ENCODE data around the gene OPRD1. TPM values are rescaled to one million over a fixed set of nuclear protein-coding genes. Genes with fewer than 3 reads are reported as not detected.
A peak's percentile ranks its signal among the peaks of the same experiment; 100 is the strongest.
"Not testable (repeated sequence)": the region's sequence is repeated elsewhere in the genome, so short reads cannot be mapped to it uniquely, and the experiment has no call there.

Gene OPRD1
- total RNA-seq, 4 donors from 2014 or later = under 0.01 TPM; not detected in 3

DNA sequence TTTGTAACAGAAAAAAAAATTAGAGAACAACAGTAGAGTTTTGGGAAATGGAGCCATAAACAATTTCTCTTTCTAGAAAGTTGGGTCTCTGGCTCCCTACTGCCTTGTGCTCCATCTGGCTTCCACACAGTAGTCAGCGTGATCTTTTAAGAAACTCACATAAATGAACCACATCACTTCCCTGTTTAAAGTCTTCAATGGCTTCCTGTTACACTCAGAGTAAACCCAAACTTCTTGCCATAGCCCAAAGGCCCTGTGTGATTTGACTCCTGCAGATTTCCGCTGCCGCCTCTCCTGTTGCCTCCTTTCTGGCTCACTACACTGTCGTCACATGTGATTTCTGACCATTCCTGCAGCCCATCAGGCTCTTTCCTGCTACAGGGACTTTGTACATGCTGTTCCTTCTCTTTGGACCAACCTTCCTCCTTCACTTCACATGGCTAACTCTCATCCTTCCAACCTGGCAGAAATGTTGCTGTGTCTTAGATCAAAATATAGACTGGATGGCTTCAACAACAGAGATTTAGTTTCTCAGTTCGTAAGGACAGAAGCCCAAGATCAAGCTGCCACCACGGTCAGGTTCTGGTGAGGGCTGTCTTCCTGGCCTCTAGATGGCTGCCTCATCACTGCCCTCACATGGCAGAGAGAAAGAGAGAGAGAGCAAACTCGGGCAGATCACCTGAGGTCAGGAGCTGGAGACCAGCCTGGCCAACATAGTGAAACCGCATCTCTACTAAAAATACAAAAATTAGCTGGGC is 34.0 kb downstream of the OPRD1 start:
- Histone ChIP-seq H3K27me3 (no peaks in the 10 kb centered on the region), H3K4me3 (no peak overlapping the region), H3K9me3 (no peaks in the 10 kb centered on the region), H3K27ac (no peak overlapping the region), H3K36me3 (no peaks in the 10 kb centered on the region), H3K4me1 (no peaks in the 10 kb centered on the region)
- DNase-seq = no peak
- intact Hi-C loops (cut with DNase I; ENCODE audit: low total_unique reads) (no loop called here), in situ Hi-C loops (cut with MboI; ENCODE audit: low pct_ligation_motif_present in 1 of 4, low pct_unique_long_range_greater_than_20kb in 1 of 4, low sequenced_read_pairs in 3 of 4) (no loop called here)
- TF ChIP-seq, protein P1, sequence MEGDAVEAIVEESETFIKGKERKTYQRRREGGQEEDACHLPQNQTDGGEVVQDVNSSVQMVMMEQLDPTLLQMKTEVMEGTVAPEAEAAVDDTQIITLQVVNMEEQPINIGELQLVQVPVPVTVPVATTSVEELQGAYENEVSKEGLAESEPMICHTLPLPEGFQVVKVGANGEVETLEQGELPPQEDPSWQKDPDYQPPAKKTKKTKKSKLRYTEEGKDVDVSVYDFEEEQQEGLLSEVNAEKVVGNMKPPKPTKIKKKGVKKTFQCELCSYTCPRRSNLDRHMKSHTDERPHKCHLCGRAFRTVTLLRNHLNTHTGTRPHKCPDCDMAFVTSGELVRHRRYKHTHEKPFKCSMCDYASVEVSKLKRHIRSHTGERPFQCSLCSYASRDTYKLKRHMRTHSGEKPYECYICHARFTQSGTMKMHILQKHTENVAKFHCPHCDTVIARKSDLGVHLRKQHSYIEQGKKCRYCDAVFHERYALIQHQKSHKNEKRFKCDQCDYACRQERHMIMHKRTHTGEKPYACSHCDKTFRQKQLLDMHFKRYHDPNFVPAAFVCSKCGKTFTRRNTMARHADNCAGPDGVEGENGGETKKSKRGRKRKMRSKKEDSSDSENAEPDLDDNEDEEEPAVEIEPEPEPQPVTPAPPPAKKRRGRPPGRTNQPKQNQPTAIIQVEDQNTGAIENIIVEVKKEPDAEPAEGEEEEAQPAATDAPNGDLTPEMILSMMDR (IDR thresholded peaks at IDR 0.05) = peak in 1 of 5 experiments; percentile 11
- no peak for TF ChIP-seq POLR2A (IDR thresholded peaks at IDR 0.05)
- 68 to 69% methylated on average over 4 to 8 of the region's 8 CpGs for WGBS, 2 donors (ENCODE audit: low coverage in 1 of 2)

DNA sequence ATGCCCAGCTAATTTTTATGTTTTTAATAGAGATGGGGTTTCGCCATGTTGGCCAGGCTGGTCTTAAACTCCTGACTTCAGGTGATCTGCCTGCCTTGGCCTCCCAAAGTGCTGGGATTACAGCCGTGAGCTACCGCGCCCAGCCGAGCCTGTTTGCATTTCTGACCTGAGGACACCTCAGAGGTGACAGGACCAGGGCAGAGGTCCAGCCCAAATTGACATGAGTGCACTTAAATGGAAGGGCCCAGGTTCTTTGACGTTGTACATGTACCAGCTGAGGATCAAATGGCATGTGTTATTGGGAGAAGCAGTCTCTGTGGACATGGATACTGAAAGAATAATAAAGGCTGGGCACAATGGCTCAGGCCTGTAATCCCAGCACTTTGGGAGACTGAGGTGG is 35.2 kb downstream of the OPRD1 start:
- H3K9me3 ChIP-seq; intact Hi-C loops (cut with DNase I; ENCODE audit: low total_unique reads); H3K27me3 ChIP-seq; H3K4me3 ChIP-seq; DNase-seq; H3K36me3 ChIP-seq; H3K27ac ChIP-seq; H3K4me1 ChIP-seq; in situ Hi-C loops (cut with MboI; ENCODE audit: low pct_ligation_motif_present in 1 of 4, low pct_unique_long_range_greater_than_20kb in 1 of 4, low sequenced_read_pairs in 3 of 4): not testable (repeated sequence)
- 78% methylated on average over 6 of the region's 6 CpGs; no CpG with 5 or more reads in 1 of the 2 donors for WGBS, 2 donors (ENCODE audit: low coverage in 1 of 2)

DNA sequence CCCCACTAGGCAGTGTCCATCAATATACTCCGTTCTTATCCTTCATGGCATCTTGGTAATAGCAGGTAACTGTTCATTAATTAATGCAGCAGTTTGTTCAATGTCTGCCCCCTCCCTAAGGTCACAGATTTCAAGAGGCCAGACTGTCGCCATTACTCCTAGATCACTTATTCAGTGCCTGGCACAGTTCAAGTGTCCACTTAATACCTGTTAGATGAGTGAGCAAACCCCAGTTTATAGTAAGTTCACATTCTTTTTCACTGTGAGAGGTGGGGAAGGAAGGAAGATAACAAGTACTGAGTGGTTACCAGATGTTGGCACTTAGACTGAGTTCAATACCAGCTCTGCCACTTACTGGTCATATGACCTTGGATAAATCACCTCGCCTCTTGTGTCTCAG is 36.4 kb downstream of the OPRD1 start:
- intact Hi-C loops (cut with DNase I; ENCODE audit: low total_unique reads) = no loop called here
- no peaks in the 10 kb centered on the region for H3K36me3 ChIP-seq
- no peaks in the 10 kb centered on the region for H3K9me3 ChIP-seq
- H3K27me3 ChIP-seq = no peaks in the 10 kb centered on the region
- H3K4me3 ChIP-seq = no peak overlapping the region
- no peak overlapping the region for H3K27ac ChIP-seq
- in situ Hi-C loops (cut with MboI; ENCODE audit: low pct_ligation_motif_present in 1 of 4, low pct_unique_long_range_greater_than_20kb in 1 of 4, low sequenced_read_pairs in 3 of 4) = no loop called here
- TF ChIP-seq EP300 (IDR thresholded peaks at IDR 0.05; ENCODE audit: low read depth) (no peak), POLR2A (IDR thresholded peaks at IDR 0.05) (no peak), POLR2AphosphoS5 (IDR thresholded peaks at IDR 0.05) (no peak)
- TF ChIP-seq, protein P1 (IDR thresholded peaks at IDR 0.05) = no peak
- no peak for DNase-seq
- no peaks in the 10 kb centered on the region for H3K4me1 ChIP-seq
- WGBS, 2 donors (ENCODE audit: low coverage in 1 of 2) = 79 to 89% methylated on average over 3 of the region's 3 CpGs

DNA sequence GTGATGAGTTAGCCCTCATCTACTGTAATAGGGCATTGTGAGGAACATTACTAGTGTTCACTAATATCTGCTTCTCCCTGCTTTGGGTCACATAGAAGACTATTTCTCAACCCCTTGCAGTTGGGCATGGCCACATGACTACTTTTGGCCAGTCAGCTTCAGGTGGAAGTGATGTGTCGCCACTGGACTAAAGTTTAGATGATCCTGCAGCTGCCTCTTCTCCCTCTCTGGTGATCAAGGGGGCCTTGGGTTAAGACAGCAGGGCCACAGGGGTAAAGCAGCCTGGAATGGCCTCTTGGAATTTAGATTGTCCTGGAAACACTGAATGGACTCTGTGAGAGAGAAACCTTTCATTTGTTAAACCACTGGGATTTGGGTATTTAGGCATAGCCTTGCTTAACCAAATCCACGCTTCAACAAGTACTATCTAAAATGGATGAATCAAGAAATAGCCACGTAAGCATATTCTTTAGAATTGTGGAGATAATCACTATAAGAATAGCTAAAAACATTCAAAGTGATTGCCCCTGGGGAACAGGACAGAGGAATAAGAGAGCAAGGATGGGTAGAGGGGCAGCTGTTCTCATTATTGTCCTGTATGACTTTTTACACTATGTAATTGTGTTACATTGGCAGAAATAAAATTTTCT is 41.2 kb downstream of the OPRD1 start:
- 76 to 77% methylated on average over 2 to 3 of the region's 3 CpGs for WGBS, 2 donors (ENCODE audit: low coverage in 1 of 2)
- no peak for DNase-seq
- in situ Hi-C loops (cut with MboI; ENCODE audit: low pct_ligation_motif_present in 1 of 4, low pct_unique_long_range_greater_than_20kb in 1 of 4, low sequenced_read_pairs in 3 of 4) = no loop called here

DNA sequence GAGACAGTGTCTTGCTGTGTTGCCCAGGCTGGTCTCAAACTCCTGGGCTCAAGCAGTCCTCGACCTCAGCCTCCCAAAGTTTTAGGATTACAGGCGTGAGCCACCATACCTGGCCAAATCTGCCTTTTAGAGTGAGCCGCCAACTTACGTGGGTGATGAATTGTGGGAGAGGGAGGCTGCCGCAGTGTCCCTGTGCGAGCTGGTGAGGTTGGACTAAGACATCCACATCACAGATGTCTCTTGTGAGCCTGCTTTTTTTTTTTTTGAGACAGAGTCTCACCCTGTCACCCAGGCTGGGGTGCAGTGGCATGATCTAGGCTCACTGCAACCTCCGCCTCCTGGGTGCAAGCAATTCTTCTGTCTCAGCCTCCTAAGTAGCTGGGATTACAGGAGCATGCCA is 42.4 kb downstream of the OPRD1 start:
- H3K4me1 ChIP-seq; intact Hi-C loops (cut with DNase I; ENCODE audit: low total_unique reads); H3K36me3 ChIP-seq; H3K9me3 ChIP-seq; DNase-seq; in situ Hi-C loops (cut with MboI; ENCODE audit: low pct_ligation_motif_present in 1 of 4, low pct_unique_long_range_greater_than_20kb in 1 of 4, low sequenced_read_pairs in 3 of 4); H3K4me3 ChIP-seq; H3K27me3 ChIP-seq; H3K27ac ChIP-seq: not testable (repeated sequence)
- 82% methylated on average over 7 of the region's 7 CpGs; no CpG with 5 or more reads in 1 of the 2 donors for WGBS, 2 donors (ENCODE audit: low coverage in 1 of 2)

More for the DNA sequence above, 41.2 kb downstream of the OPRD1 start:
- TF ChIP-seq POLR2AphosphoS5 (IDR thresholded peaks at IDR 0.05) = no peak
- peaks cover 3% of the 10 kb centered on the region for H3K27me3 ChIP-seq
- no peaks in the 10 kb centered on the region for H3K36me3 ChIP-seq
- no peaks in the 10 kb centered on the region for H3K4me1 ChIP-seq
- intact Hi-C loops (cut with DNase I; ENCODE audit: low total_unique reads) = no loop called here
- no peak overlapping the region for H3K27ac ChIP-seq
- H3K4me3 ChIP-seq = no peak overlapping the region
- H3K9me3 ChIP-seq = no peaks in the 10 kb centered on the region

All from transverse colon (tissue), 4 donors.